ENCODE measurements around the gene SRRD. TPM values are rescaled to one million over a fixed set of nuclear protein-coding genes. Genes with fewer than 3 reads are reported as not detected.

The SRRD gene
- total RNA-seq, 1 donor from 2014 or later: 9.5 TPM

Other genes starting within 250 kb of the SRRD start
- 0.13 TPM for gene ASPHD2, start 54.6 kb upstream of the SRRD start, total RNA-seq
- gene HPS4, start 94 bp upstream of the SRRD start, total RNA-seq: 13.2 TPM
- gene TFIP11, start 28.6 kb downstream of the SRRD start, total RNA-seq: 19.8 TPM
- 71.9 TPM for gene TPST2, start 106.3 kb downstream of the SRRD start, total RNA-seq
- not detected for gene CRYBB1, start 134.2 kb downstream of the SRRD start, total RNA-seq
- gene CRYBA4, start 138.1 kb downstream of the SRRD start, total RNA-seq: not detected
- gene MIAT, start 173.7 kb downstream of the SRRD start, total RNA-seq: 0.60 TPM